Measurements from ENCODE around the gene TMIGD2. TPM values are rescaled to one million over a fixed set of nuclear protein-coding genes. Genes with fewer than 3 reads are reported as not detected.

TMIGD2 gene
- total RNA-seq, 1 experiment from 2014 or later, result not detected

GRCh38 chr19:4264812-4265211 is 37.4 kb downstream of the TMIGD2 start:
- H3K9me3 ChIP-seq (ENCODE audit: control insufficient read depth, insufficient read depth, low read depth, low read length), result no peaks in the 10 kb centered on the region
- H3K36me3 ChIP-seq (ENCODE audit: control insufficient read depth, insufficient read depth, low read length), result no peaks in the 10 kb centered on the region
- DNase-seq (ENCODE audit: low read depth, low spot score) (no peak), ATAC-seq (no peak)
- no peak overlapping the region for H3K4me3 ChIP-seq (ENCODE audit: low read depth in 2 of 2, low read length in 2 of 2)
- ChIA-PET CTCF (interaction anchor here (0.6 kb wide), 1 partner anchor 78 kb away, joined by 5 read pairs; no protein-coding TSS in a partner anchor), POLR2A (no interaction called here)
- TF ChIP-seq REST (IDR thresholded peaks at IDR 0.05; ENCODE audit: insufficient read depth in 1 of 2, low read depth in 2 of 2, low read length in 1 of 2), result no peak
- no peak for TF ChIP-seq CTCF (IDR thresholded peaks at IDR 0.05)
- H3K27ac ChIP-seq (ENCODE audit: low read length), result no peak overlapping the region
- intact Hi-C loops (cut with micrococcal nuclease; ENCODE audit: unreplicated experiment), result no loop called here
- in situ Hi-C loops (cut with HindIII; ENCODE audit: low pct_unique_long_range_greater_than_20kb, low sequenced_read_pairs), result no loop called here
- no peaks in the 10 kb centered on the region for H3K4me1 ChIP-seq (ENCODE audit: control insufficient read depth, insufficient read depth, low read length)
- no peaks in the 10 kb centered on the region for H3K27me3 ChIP-seq (ENCODE audit: control insufficient read depth, insufficient read depth, low read length)
- no TSS peak for BruUV-seq (replicated peaks)

- ChIA-PET CTCF (interaction anchor here (0.6 kb wide), 1 partner anchor 676 kb away, joined by 6 read pairs; the partner anchor contains the start of gene GIPC3), POLR2A (no interaction called here)
- Histone ChIP-seq H3K9me3 (ENCODE audit: control insufficient read depth, insufficient read depth, low read depth, low read length) (no peaks in the 10 kb centered on the region), H3K27ac (ENCODE audit: low read length) (no peak overlapping the region), H3K4me3 (ENCODE audit: low read depth in 2 of 2, low read length in 2 of 2) (no peak overlapping the region), H3K27me3 (ENCODE audit: control insufficient read depth, insufficient read depth, low read length) (no peaks in the 10 kb centered on the region), H3K36me3 (ENCODE audit: control insufficient read depth, insufficient read depth, low read length) (no peaks in the 10 kb centered on the region), H3K4me1 (ENCODE audit: control insufficient read depth, insufficient read depth, low read length) (no peaks in the 10 kb centered on the region)
- no peak for DNase-seq (ENCODE audit: low read depth, low spot score)
- in situ Hi-C loops (cut with HindIII; ENCODE audit: low pct_unique_long_range_greater_than_20kb, low sequenced_read_pairs), result no loop called here
- TF ChIP-seq SIN3A (IDR thresholded peaks at IDR 0.05; ENCODE audit: borderline replicate concordance, insufficient read depth, low read depth, low read length) (no peak), POLR2AphosphoS5 (IDR thresholded peaks at IDR 0.05; ENCODE audit: low read depth, low read length) (no peak), TCF7L2 (IDR thresholded peaks at IDR 0.05; ENCODE audit: low read depth, low read length) (no peak), CTCF (IDR thresholded peaks at IDR 0.05) (no peak), REST (IDR thresholded peaks at IDR 0.05; ENCODE audit: insufficient read depth in 1 of 2, low read depth in 2 of 2, low read length in 1 of 2) (no peak)
- intact Hi-C loops (cut with micrococcal nuclease; ENCODE audit: unreplicated experiment), result no loop called here
- ATAC-seq, result no peak
- no TSS peak for BruUV-seq (replicated peaks)
Observed at GRCh38 chr19:4260613-4261191, 41.5 kb downstream of the TMIGD2 start.
